ENCODE data around the gene WDSUB1. TPM values are rescaled to one million over a fixed set of nuclear protein-coding genes. Genes with fewer than 3 reads are reported as not detected.

Gene WDSUB1
- total and polyA plus RNA-seq, 9 of the 15 experiments (the other 6 are each of a cell fraction or from before 2014, with no cell fraction given): 5.2 to 13.7 (median 9.4) TPM

GRCh38 chr2:159243529-159243928 is 43.0 kb downstream of the WDSUB1 start:
- no peak overlapping the region for H3K4me3 ChIP-seq
- H3K36me3 ChIP-seq (ENCODE audit: control insufficient read depth, insufficient read depth, low read length): peaks cover 6% of the 10 kb centered on the region; the same call in 1 of the 3 replicates
- no peak overlapping the region for H2AFZ ChIP-seq (ENCODE audit: low read depth, low read length)
- no peaks in the 10 kb centered on the region for H3K4me1 ChIP-seq (replicated peaks in 1 of 2; ENCODE audit: control insufficient read depth in 2 of 2, insufficient read depth in 2 of 2, low read length in 2 of 2)
- H3K27me3 ChIP-seq (ENCODE audit: control insufficient read depth in 2 of 2, insufficient read depth in 2 of 2, low read length in 2 of 2): no peaks in the 10 kb centered on the region
- ChIA-PET POLR2A (interaction anchor here (0.9 kb wide), 1 partner anchor 28 kb away, joined by 3 read pairs; no protein-coding TSS in a partner anchor), CTCF (ENCODE audit: low intra/inter-chr PET ratio) (no interaction called here)
- DNase-seq (ENCODE audit: extremely low read depth in 1 of 4, low spot score in 3 of 4): no peak
- in situ Hi-C loops (cut with MboI) (no loop called here), intact Hi-C loops (cut with micrococcal nuclease) (no loop called here)
- H3K27ac ChIP-seq (ENCODE audit: extremely low read depth, low read depth, low read length): no peak overlapping the region
- no peak for ATAC-seq
- no peaks in the 10 kb centered on the region for H3K79me2 ChIP-seq (ENCODE audit: control insufficient read depth, insufficient read depth, low read length)
- no peak overlapping the region for H3K9ac ChIP-seq (ENCODE audit: insufficient read depth in 1 of 2, low read depth in 2 of 2, low read length in 2 of 2)
- H3K9me1 ChIP-seq (ENCODE audit: control insufficient read depth, insufficient read depth, low read length): no peaks in the 10 kb centered on the region
- H3K4me2 ChIP-seq (ENCODE audit: insufficient read depth, low read length): no peak overlapping the region
- no peaks in the 10 kb centered on the region for H3K9me3 ChIP-seq (replicated peaks; ENCODE audit: control insufficient read depth, insufficient read depth, low read depth, low read length)
- FAIRE-seq: no peak
- no peaks in the 10 kb centered on the region for H4K20me1 ChIP-seq (replicated peaks; ENCODE audit: control insufficient read depth, insufficient read depth, low read length)
- no TSS peak for BruUV-seq (replicated peaks)
- TF ChIP-seq PURB (CRISPR knock-in tag; IDR thresholded peaks at IDR 0.05; ENCODE audit: low read depth) (no peak), JUND (IDR thresholded peaks at IDR 0.05; ENCODE audit: borderline replicate concordance, low read depth, low read length) (no peak), JUND (tag; IDR thresholded peaks at IDR 0.05; ENCODE audit: borderline replicate concordance, low read depth, low read length) (no peak), POLR2G (IDR thresholded peaks at IDR 0.05; ENCODE audit: low read depth, low read length) (no peak), ZNF644 (tag; IDR thresholded peaks at IDR 0.05; ENCODE audit: low read depth) (no peak), IRF1 (CRISPR knock-in tag; IDR thresholded peaks at IDR 0.05; ENCODE audit: borderline replicate concordance) (no peak), ETV5 (CRISPR knock-in tag; IDR thresholded peaks at IDR 0.05; ENCODE audit: low read depth) (no peak), ZNF23 (CRISPR knock-in tag; IDR thresholded peaks at IDR 0.05) (no peak), ZFP1 (CRISPR knock-in tag; IDR thresholded peaks at IDR 0.05) (no peak), CHD7 (IDR thresholded peaks at IDR 0.05; ENCODE audit: low read depth, low read length) (no peak)

All from K562 (cell line).